GM12878 (cell line): ENCODE data around the gene SERPINH1. TPM values are rescaled to one million over a fixed set of nuclear protein-coding genes. Genes with fewer than 3 reads are reported as not detected.

Source experiments
- ATAC-seq: fragments of 200-7000 bp; cut with Tn5 transposase; 3 replicates; pipeline ENCODE4 v1.9.1; 2020; ENCODE audit warnings: mild to moderate bottlenecking, moderate library complexity
- BruUV-seq: library from RNA; stranded (reverse); fragments of 400-500 nt; replicated peaks from 2 replicates; lab custom pipeline; 2021; lab: Mats Ljungman, UMichigan
- CTCF ChIA-PET: fragments of 300-600 bp; sonication (Branson Sonifier 250); formaldehyde crosslinking; extraction: SDS; loops from one replicate; lab custom pipeline; 2021; ENCODE audit warnings: inconsistent platforms; lab: Yijun Ruan, JAX
- POLR2A ChIA-PET: fragments of 350-600 bp; formaldehyde crosslinking; extraction: SDS; loops from one replicate; lab custom pipeline; 2021; ENCODE audit warnings: inconsistent platforms; lab: Charles Lee
- RAD21 ChIA-PET: fragments of 300-600 bp; sonication (Branson Sonifier 250); formaldehyde crosslinking; loops from one replicate; lab custom pipeline; 2023; ENCODE audit warnings: antibody characterized with exemption; ENCODE audit not compliant: unreplicated experiment; lab: Charles Lee
- SMC1A ChIA-PET: fragments of 300-600 bp; sonication (Branson Sonifier 250); formaldehyde crosslinking; loops from one replicate; lab custom pipeline; 2023; ENCODE audit not compliant: unreplicated experiment, uncharacterized antibody; lab: Charles Lee
- DNase-seq: peaks from one replicate; pipeline ENCODE4 v3.0.0-alpha.2; 2011; ENCODE audit warnings: low read depth, low spot score
- FAIRE-seq: peaks from 3 replicates; lab custom pipeline; 2011; peaks lifted over from hg19 to GRCh38; lab: Jason Lieb, UNC
- H2AFZ ChIP-seq: 2 replicates; pipeline ENCODE4 v1.6.0; 2011; ENCODE audit warnings: low read depth, low read length, control low read depth; ENCODE audit not compliant: control insufficient read depth
- H3K27ac ChIP-seq: 2 replicates; pipeline ENCODE4 v1.5.1; 2011; ENCODE audit warnings: control low read depth; ENCODE audit not compliant: control insufficient read depth, insufficient read depth
- H3K27me3 ChIP-seq, 2 experiments: replicated peaks in 1 of 2; 2 replicates each; pipeline versions ENCODE4 v1.6.0 to v1.6.1; 2011; ENCODE audit warnings: low read length in 1 of 2; ENCODE audit not compliant: control insufficient read depth in 2 of 2, insufficient read depth in 2 of 2
- H3K36me3 ChIP-seq, 2 experiments: 2 replicates each; pipeline ENCODE4 v1.5.1; 2011; ENCODE audit warnings: low read length in 1 of 2; ENCODE audit not compliant: control insufficient read depth in 2 of 2, insufficient read depth in 2 of 2
- H3K4me1 ChIP-seq: 2 replicates; pipeline ENCODE4 v1.6.1; 2011; ENCODE audit warnings: mild to moderate bottlenecking, low read length, moderate library complexity, mixed read lengths; ENCODE audit not compliant: control insufficient read depth, insufficient read depth
- H3K4me2 ChIP-seq: 2 replicates; pipeline ENCODE4 v1.6.0; 2011; ENCODE audit warnings: control low read depth; ENCODE audit not compliant: control insufficient read depth, insufficient read depth
- H3K4me3 ChIP-seq: fragments of 200-600 bp; sonication (generic); 2 replicates; pipeline ENCODE4 v1.5.1; 2016
- H3K79me2 ChIP-seq: 2 replicates; pipeline ENCODE4 v1.6.0; 2011; ENCODE audit warnings: low read length; ENCODE audit not compliant: control insufficient read depth, insufficient read depth
- H3K9ac ChIP-seq: 2 replicates; pipeline ENCODE4 v1.8.0; 2011; ENCODE audit warnings: low read length, control low read depth, mixed read lengths; ENCODE audit not compliant: control insufficient read depth, insufficient read depth
- H3K9me3 ChIP-seq: replicated peaks from 3 replicates; pipeline ENCODE4 v1.5.1; 2011; ENCODE audit warnings: mild to moderate bottlenecking, low read length; ENCODE audit not compliant: control insufficient read depth, insufficient read depth
- H4K20me1 ChIP-seq: 2 replicates; pipeline ENCODE4 v1.6.0; 2011; ENCODE audit not compliant: control insufficient read depth, insufficient read depth
- CEBPZ ChIP-seq: fragments of 150-350 bp; IDR thresholded peaks from 2 replicates; pipeline ENCODE4 v1.6.1; 2016; ENCODE audit warnings: low read depth, low read length
- E2F4 ChIP-seq: IDR thresholded peaks from 2 replicates; pipeline ENCODE4 v1.6.1; 2012; ENCODE audit warnings: low read depth, low read length, improper control_type of control experiment
- EZH2 ChIP-seq: IDR thresholded peaks from 2 replicates; pipeline ENCODE4 v1.6.1; 2012; ENCODE audit warnings: low read depth, mild to moderate bottlenecking, control low read depth, inconsistent platforms, low read length, borderline replicate concordance; ENCODE audit not compliant: control insufficient read depth
- IKZF2 ChIP-seq, 2 experiments: fragments of 450-650 bp; IDR thresholded peaks; 2 replicates each; pipeline ENCODE4 v1.6.1; 2017; ENCODE audit warnings: mild to moderate bottlenecking in 2 of 2, moderate library complexity in 2 of 2
- MYB ChIP-seq: fragments of 150-350 bp; IDR thresholded peaks from 2 replicates; pipeline ENCODE4 v1.6.1; 2014; ENCODE audit warnings: mild to moderate bottlenecking, low read depth, low read length, borderline replicate concordance
- ZBTB11 ChIP-seq: fragments of 450-650 bp; formaldehyde crosslinking; IDR thresholded peaks from 2 replicates; pipeline ENCODE4 v1.5.0; 2022; ENCODE audit warnings: mild to moderate bottlenecking, missing genetic modification characterization
- ZNF592 ChIP-seq: fragments of 450-650 bp; IDR thresholded peaks from 2 replicates; pipeline ENCODE4 v1.6.1; 2017; ENCODE audit warnings: mild to moderate bottlenecking, moderate library complexity
- WGBS: methylation state at CpG from one replicate; pipeline ENCODE4 v1.1.6; 2016; ENCODE audit warnings: low lambda C conversion rate; ENCODE audit not compliant: insufficient replicate concordance, insufficient coverage; ENCODE audit errors: missing lambda C conversion rate; 5-methylcytosine and 5-hydroxymethylcytosine counted together
- in situ Hi-C: fragments of 300-500 bp; cut with MboI; formaldehyde crosslinking; loops from 9 replicates; pipeline ENCODE4 v1.14.3; 2018; ENCODE audit warnings: mixed read lengths
- intact Hi-C: fragments of 100-400 bp; cut with micrococcal nuclease; formaldehyde crosslinking; loops from one replicate; pipeline ENCODE4 v1.14.2; 2022; ENCODE audit not compliant: unreplicated experiment
- polyA plus RNA-seq, 11 experiments: library from polyadenylated mRNA; depleted of rRNA in 4 of 11; unstranded in 6 of 11; stranded (reverse) in 5 of 11; fragments of >200 nt; fragmentation: Nextera tagmentation in 4 of 11; fragmentation: Illumina TruSeq in 1 of 11; extraction: Ambion mirVana in 4 of 11; extraction: Trizol in 1 of 11; gene quantifications; 1 replicate in 1 of 11; 2 replicates in 10 of 11; pipeline versions ENCODE4 v1.2.1 to v1.2.3, GENCODE V29; 2011 to 2016; ENCODE audit warnings: inconsistent platforms in 2 of 11, missing spikeins in 2 of 11, low read depth in 1 of 11
- total RNA-seq, 4 experiments: library from RNA; depleted of rRNA in 3 of 4; stranded (reverse); fragments of >200 nt in 3 of 4; fragmentation: Illumina TruSeq in 1 of 4; extraction: Trizol in 1 of 4; gene quantifications; 2 replicates each; pipeline versions ENCODE4 v1.2.1 to v1.2.3, GENCODE V29; 2013 to 2021

SERPINH1 gene
- total and polyA plus RNA-seq, 10 of the 15 experiments (the other 5 are each of a cell fraction or from before 2014, with no cell fraction given) = 0.34 to 19.8 (median 13.7) TPM

GRCh38 chr11:75555079-75555811 lies 6.8 kb upstream of the SERPINH1 start:
- intact Hi-C loops = no loop called here
- DNase-seq = no peak

More at GRCh38 chr11:75555079-75555811, 6.8 kb upstream of the SERPINH1 start:
- H2AFZ ChIP-seq = no peak overlapping the region
- no peak for ATAC-seq
- no peak overlapping the region for H3K27ac ChIP-seq
- in situ Hi-C loops = no loop called here
- no peaks in the 10 kb centered on the region for H3K79me2 ChIP-seq
- no peak overlapping the region for H3K4me3 ChIP-seq
- TF ChIP-seq MYB (no peak), ZBTB11 (CRISPR knock-in tag) (no peak), IKZF2 (IDR thresholded peaks at IDR 0.05) (no peak), ZNF592 (no peak), CEBPZ (no peak), E2F4 (no peak), EZH2 (no peak)
- H3K9ac ChIP-seq = no peak overlapping the region
- no peaks in the 10 kb centered on the region for H4K20me1 ChIP-seq
- no TSS peak for BruUV-seq
- no peak for FAIRE-seq
- no peaks in the 10 kb centered on the region for H3K36me3 ChIP-seq
- ChIA-PET POLR2A (no interaction called here), CTCF (interaction anchor here (0.7 kb wide), 1 partner anchor 151 kb away, joined by 3 read pairs; no protein-coding TSS in a partner anchor), RAD21 (no interaction called here), SMC1A (interaction anchor here (0.6 kb wide), 1 partner anchor 258 kb away, joined by 4 read pairs; no protein-coding TSS in a partner anchor)
- no peaks in the 10 kb centered on the region for H3K27me3 ChIP-seq
- H3K9me3 ChIP-seq = no peaks in the 10 kb centered on the region
- H3K4me2 ChIP-seq = no peak overlapping the region
- WGBS = 25% methylated on average over 11 of the region's 12 CpGs
- no peaks in the 10 kb centered on the region for H3K4me1 ChIP-seq
